Kidney capillary endothelial cell (primary cell): Measurements from ENCODE around the gene UTP20.
A peak's percentile ranks its signal among the peaks of the same experiment; 100 is the strongest.
"Not testable (repeated sequence)": the region's sequence is repeated elsewhere in the genome, so short reads cannot be mapped to it uniquely, and the experiment has no call there.

Experiments
- DNase-seq: peaks from one replicate; pipeline ENCODE4 v3.0.0-alpha.2; 2018; ENCODE audit warnings: low spot score

UTP20 gene

GRCh38 chr12:101327051-101327450 is 47.1 kb downstream of the UTP20 start:
- DNase-seq, result no peak

GRCh38 chr12:101327546-101327945 is 47.6 kb downstream of the UTP20 start:
- DNase-seq, result no peak

GRCh38 chr12:101328917-101329316 is 49.0 kb downstream of the UTP20 start:
- no peak for DNase-seq

GRCh38 chr12:101330631-101331030 is 50.7 kb downstream of the UTP20 start:
- DNase-seq, result no peak

GRCh38 chr12:101336437-101336836 is 56.5 kb downstream of the UTP20 start:
- no peak for DNase-seq

- DNase-seq, result no peak
Measured at GRCh38 chr12:101338087-101338486, 58.2 kb downstream of the UTP20 start.

- DNase-seq, result no peak
Measured at GRCh38 chr12:101343893-101344292, 64.0 kb downstream of the UTP20 start.

GRCh38 chr12:101351682-101352081 is 71.8 kb downstream of the UTP20 start:
- DNase-seq, result no peak

GRCh38 chr12:101356794-101357193 is 76.9 kb downstream of the UTP20 start:
- no peak for DNase-seq

GRCh38 chr12:101361455-101361854 is 81.5 kb downstream of the UTP20 start:
- no peak for DNase-seq

- DNase-seq, result no peak
Measured at GRCh38 chr12:101368016-101368415, 88.1 kb downstream of the UTP20 start.

GRCh38 chr12:101372431-101372830 is 92.5 kb downstream of the UTP20 start:
- DNase-seq, result no peak

GRCh38 chr12:101375573-101375972 is 95.7 kb downstream of the UTP20 start:
- no peak for DNase-seq

- no peak for DNase-seq
Measured at GRCh38 chr12:101379149-101379548, 99.2 kb downstream of the UTP20 start.

- not testable (repeated sequence) for DNase-seq
Measured at GRCh38 chr12:101391181-101391580, 111.3 kb downstream of the UTP20 start.

- DNase-seq, result no peak
Measured at GRCh38 chr12:101407049-101407435, 127.1 kb downstream of the UTP20 start.

- DNase-seq, result peak; percentile 81
Measured at GRCh38 chr12:101407436-101408345, 127.8 kb downstream of the UTP20 start, which contains the start of gene ARL1. TSS of gene ARL1 (minus strand) at chr12:101407772. CDS start at chr12:101407645, 127 bp downstream.

GRCh38 chr12:101410169-101410568 is 130.3 kb downstream of the UTP20 start:
- DNase-seq, result not testable (repeated sequence)

GRCh38 chr12:101414533-101415119 is 134.7 kb downstream of the UTP20 start:
- DNase-seq, result peak; percentile 60

- no peak for DNase-seq
Measured at GRCh38 chr12:101415228-101415627, 135.3 kb downstream of the UTP20 start.

- not testable (repeated sequence) for DNase-seq
Measured at GRCh38 chr12:101422066-101422465, 142.2 kb downstream of the UTP20 start.

GRCh38 chr12:101424620-101425019 is 144.7 kb downstream of the UTP20 start:
- no peak for DNase-seq

GRCh38 chr12:101430456-101430855 is 150.6 kb downstream of the UTP20 start:
- DNase-seq, result no peak
